ENCODE data around the gene PTPRM. TPM values are rescaled to one million over a fixed set of nuclear protein-coding genes. Genes with fewer than 3 reads are reported as not detected.

The PTPRM gene
- polyA plus RNA-seq, 2 of the 4 experiments (the other 2 are of a cell fraction), result 44.5 to 199 TPM

DNA sequence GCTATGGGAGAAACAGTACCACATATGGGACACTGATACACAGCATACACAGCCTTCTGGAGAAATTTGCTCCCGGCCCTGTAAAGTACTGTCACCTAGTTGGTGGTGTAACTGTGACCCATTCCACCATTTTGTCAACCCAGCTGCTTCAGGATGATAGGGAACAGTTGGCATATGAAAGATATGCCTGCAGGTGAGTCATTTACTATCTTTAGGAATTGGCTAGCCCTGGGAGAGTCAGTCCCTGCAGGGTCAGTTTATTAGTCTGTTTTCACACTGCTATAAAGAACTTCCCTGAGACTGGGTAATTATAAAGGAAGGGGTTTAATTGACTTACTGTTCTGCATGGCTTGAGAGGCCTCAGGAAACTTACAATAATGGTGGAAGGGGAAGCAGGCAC lies 30.0 kb upstream of the PTPRM start:
- Histone ChIP-seq H3K9me3 (no peaks in the 10 kb centered on the region), H3K4me1 (no peaks in the 10 kb centered on the region), H3K27ac (no peak overlapping the region), H3K4me2 (no peak overlapping the region), H3K4me3 (no peak overlapping the region)
- FAIRE-seq (no peak), DNase-seq (ENCODE audit: low read depth in 1 of 2, low spot score in 1 of 2) (no peak), ATAC-seq (no peak)
- TF ChIP-seq RNF2 (IDR thresholded peaks at IDR 0.05; ENCODE audit: borderline replicate concordance, low read depth) (no peak), EHF (CRISPR knock-in tag; IDR thresholded peaks at IDR 0.05) (no peak), KDM1A (IDR thresholded peaks at IDR 0.05; ENCODE audit: low read depth) (no peak), ZSCAN20 (CRISPR knock-in tag; IDR thresholded peaks at IDR 0.05) (no peak), JUN (IDR thresholded peaks at IDR 0.05) (no peak)
- TF ChIP-seq, protein P1, sequence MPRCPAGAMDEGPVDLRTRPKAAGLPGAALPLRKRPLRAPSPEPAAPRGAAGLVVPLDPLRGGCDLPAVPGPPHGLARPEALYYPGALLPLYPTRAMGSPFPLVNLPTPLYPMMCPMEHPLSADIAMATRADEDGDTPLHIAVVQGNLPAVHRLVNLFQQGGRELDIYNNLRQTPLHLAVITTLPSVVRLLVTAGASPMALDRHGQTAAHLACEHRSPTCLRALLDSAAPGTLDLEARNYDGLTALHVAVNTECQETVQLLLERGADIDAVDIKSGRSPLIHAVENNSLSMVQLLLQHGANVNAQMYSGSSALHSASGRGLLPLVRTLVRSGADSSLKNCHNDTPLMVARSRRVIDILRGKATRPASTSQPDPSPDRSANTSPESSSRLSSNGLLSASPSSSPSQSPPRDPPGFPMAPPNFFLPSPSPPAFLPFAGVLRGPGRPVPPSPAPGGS (IDR thresholded peaks at IDR 0.05), result no peak
- TF ChIP-seq, protein P2, sequence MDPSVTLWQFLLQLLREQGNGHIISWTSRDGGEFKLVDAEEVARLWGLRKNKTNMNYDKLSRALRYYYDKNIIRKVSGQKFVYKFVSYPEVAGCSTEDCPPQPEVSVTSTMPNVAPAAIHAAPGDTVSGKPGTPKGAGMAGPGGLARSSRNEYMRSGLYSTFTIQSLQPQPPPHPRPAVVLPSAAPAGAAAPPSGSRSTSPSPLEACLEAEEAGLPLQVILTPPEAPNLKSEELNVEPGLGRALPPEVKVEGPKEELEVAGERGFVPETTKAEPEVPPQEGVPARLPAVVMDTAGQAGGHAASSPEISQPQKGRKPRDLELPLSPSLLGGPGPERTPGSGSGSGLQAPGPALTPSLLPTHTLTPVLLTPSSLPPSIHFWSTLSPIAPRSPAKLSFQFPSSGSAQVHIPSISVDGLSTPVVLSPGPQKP (IDR thresholded peaks at IDR 0.05; ENCODE audit: low read depth, low read length), result no peak
- CTCF ChIA-PET, result no interaction called here
- POLR2A ChIA-PET, result no interaction called here
- 9% methylated on average over 1 of the region's 1 CpG for WGBS (ENCODE audit: missing lambda C conversion rate)

DNA sequence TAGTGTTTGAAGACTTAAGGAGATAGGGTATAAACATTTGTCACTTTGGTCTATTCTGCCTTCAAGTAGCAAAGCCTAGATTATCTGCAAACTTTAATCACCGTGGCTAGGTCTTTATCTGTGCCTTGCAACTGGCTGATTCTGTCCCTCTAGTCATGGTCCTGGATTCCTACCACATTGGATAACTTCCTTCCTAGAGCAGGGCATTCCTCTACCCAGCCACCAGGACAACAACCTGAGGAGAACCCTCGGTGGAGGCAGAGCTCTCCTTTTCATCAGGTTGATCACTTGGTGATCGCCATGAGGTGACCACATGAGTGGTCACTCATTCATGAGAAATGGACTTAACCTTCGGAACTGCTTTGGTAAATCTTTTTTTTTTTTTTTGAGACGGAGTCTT lies 25.3 kb upstream of the PTPRM start:
- 71% methylated on average over 5 of the region's 5 CpGs for WGBS (ENCODE audit: missing lambda C conversion rate)
- FAIRE-seq (no peak), ATAC-seq (no peak; a peak in 1 of 6 replicates), DNase-seq (ENCODE audit: low read depth in 1 of 2, low spot score in 1 of 2) (no peak)
- H3K9me3 ChIP-seq, result no peaks in the 10 kb centered on the region
- H3K4me2 ChIP-seq, result no peak overlapping the region
- ChIA-PET CTCF (no interaction called here), POLR2A (no interaction called here)
- H3K4me1 ChIP-seq, result no peaks in the 10 kb centered on the region
- H3K4me3 ChIP-seq, result no peak overlapping the region
- H3K27ac ChIP-seq, result no peak overlapping the region
- TF ChIP-seq HOXB5 (CRISPR knock-in tag; IDR thresholded peaks at IDR 0.05) (no peak), RNF2 (IDR thresholded peaks at IDR 0.05; ENCODE audit: borderline replicate concordance, low read depth) (no peak), PHF8 (IDR thresholded peaks at IDR 0.05; ENCODE audit: borderline replicate concordance, low read depth) (no peak), RFX5 (IDR thresholded peaks at IDR 0.05) (no peak), HEYL (CRISPR knock-in tag; IDR thresholded peaks at IDR 0.05) (no peak), FOXS1 (CRISPR knock-in tag; IDR thresholded peaks at IDR 0.05) (no peak), RAD21 (conservative IDR thresholded peaks at IDR 0.05 in 1 of 2, IDR thresholded peaks at IDR 0.05 in 1 of 2) (no peak), EHMT2 (IDR thresholded peaks at IDR 0.05; ENCODE audit: low read depth) (no peak), FOSL2 (IDR thresholded peaks at IDR 0.05) (no peak), FOSL2 (CRISPR knock-in tag; IDR thresholded peaks at IDR 0.05) (no peak), FOSB (CRISPR knock-in tag; IDR thresholded peaks at IDR 0.05) (no peak)
- TF ChIP-seq, protein P3, sequence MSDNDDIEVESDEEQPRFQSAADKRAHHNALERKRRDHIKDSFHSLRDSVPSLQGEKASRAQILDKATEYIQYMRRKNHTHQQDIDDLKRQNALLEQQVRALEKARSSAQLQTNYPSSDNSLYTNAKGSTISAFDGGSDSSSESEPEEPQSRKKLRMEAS (IDR thresholded peaks at IDR 0.05), result no peak
- TF ChIP-seq, protein P4, sequence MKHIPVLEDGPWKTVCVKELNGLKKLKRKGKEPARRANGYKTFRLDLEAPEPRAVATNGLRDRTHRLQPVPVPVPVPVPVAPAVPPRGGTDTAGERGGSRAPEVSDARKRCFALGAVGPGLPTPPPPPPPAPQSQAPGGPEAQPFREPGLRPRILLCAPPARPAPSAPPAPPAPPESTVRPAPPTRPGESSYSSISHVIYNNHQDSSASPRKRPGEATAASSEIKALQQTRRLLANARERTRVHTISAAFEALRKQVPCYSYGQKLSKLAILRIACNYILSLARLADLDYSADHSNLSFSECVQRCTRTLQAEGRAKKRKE (CRISPR knock-in tag; IDR thresholded peaks at IDR 0.05; ENCODE audit: low read depth), result no peak
- TF ChIP-seq, protein P2 (IDR thresholded peaks at IDR 0.05; ENCODE audit: low read depth, low read length), result no peak
- TF ChIP-seq, protein P5, sequence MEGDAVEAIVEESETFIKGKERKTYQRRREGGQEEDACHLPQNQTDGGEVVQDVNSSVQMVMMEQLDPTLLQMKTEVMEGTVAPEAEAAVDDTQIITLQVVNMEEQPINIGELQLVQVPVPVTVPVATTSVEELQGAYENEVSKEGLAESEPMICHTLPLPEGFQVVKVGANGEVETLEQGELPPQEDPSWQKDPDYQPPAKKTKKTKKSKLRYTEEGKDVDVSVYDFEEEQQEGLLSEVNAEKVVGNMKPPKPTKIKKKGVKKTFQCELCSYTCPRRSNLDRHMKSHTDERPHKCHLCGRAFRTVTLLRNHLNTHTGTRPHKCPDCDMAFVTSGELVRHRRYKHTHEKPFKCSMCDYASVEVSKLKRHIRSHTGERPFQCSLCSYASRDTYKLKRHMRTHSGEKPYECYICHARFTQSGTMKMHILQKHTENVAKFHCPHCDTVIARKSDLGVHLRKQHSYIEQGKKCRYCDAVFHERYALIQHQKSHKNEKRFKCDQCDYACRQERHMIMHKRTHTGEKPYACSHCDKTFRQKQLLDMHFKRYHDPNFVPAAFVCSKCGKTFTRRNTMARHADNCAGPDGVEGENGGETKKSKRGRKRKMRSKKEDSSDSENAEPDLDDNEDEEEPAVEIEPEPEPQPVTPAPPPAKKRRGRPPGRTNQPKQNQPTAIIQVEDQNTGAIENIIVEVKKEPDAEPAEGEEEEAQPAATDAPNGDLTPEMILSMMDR (IDR thresholded peaks at IDR 0.05), result no peak
